Smooth muscle cell of the brain vasculature (primary cell): Measurements from ENCODE around the gene TUBGCP2.

Source experiments
- DNase-seq: peaks from one replicate; pipeline ENCODE4 v3.0.0-alpha.2; 2012; ENCODE audit warnings: low read depth, low spot score

The TUBGCP2 gene, protein sequence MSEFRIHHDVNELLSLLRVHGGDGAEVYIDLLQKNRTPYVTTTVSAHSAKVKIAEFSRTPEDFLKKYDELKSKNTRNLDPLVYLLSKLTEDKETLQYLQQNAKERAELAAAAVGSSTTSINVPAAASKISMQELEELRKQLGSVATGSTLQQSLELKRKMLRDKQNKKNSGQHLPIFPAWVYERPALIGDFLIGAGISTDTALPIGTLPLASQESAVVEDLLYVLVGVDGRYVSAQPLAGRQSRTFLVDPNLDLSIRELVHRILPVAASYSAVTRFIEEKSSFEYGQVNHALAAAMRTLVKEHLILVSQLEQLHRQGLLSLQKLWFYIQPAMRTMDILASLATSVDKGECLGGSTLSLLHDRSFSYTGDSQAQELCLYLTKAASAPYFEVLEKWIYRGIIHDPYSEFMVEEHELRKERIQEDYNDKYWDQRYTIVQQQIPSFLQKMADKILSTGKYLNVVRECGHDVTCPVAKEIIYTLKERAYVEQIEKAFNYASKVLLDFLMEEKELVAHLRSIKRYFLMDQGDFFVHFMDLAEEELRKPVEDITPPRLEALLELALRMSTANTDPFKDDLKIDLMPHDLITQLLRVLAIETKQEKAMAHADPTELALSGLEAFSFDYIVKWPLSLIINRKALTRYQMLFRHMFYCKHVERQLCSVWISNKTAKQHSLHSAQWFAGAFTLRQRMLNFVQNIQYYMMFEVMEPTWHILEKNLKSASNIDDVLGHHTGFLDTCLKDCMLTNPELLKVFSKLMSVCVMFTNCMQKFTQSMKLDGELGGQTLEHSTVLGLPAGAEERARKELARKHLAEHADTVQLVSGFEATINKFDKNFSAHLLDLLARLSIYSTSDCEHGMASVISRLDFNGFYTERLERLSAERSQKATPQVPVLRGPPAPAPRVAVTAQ

DNA sequence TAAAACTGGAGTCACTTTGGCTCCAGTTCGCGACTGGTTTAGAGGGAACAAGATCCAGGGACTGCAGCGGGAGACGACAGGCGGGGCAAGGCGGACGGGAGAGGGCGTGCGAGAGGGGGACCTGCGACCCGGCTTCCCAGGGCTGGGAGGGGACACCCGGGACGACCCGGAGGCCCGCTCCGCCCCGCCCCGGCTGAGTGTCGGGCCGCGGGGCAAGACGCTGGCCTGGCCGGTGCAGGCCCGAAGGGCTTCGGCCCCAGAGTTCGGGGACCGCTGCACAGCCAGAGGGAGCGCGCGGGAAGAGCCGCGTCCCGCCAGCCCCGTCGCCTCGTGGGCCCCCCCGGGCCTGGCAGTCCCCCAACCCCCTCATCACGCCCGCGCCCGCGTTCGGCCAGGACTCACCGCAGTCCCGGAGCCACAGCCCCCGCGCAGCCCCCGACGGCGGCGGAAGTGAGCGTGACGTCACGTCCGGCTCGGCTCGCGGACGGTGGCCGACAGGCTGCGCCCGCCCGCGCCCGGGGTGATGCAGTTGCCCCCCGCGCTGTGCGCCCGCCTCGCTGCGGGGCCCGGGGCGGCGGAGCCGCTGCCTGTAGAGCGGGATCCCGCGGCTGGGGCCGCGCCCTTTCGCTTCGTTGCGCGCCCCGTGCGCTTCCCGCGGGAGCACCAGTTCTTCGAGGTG, at the start of gene TUBGCP2, which contains the start of gene ZNF511:
TUBGCP2 (minus strand) TSS at position 452 of the 679 bp plus-strand sequence. CDS start 5,931 bp downstream, outside the sequence.
ZNF511 (plus strand) TSS at position 494 of the 679 bp plus-strand sequence; CDS start at position 524, 30 bp downstream.
- peak; percentile 51 for DNase-seq

DNA sequence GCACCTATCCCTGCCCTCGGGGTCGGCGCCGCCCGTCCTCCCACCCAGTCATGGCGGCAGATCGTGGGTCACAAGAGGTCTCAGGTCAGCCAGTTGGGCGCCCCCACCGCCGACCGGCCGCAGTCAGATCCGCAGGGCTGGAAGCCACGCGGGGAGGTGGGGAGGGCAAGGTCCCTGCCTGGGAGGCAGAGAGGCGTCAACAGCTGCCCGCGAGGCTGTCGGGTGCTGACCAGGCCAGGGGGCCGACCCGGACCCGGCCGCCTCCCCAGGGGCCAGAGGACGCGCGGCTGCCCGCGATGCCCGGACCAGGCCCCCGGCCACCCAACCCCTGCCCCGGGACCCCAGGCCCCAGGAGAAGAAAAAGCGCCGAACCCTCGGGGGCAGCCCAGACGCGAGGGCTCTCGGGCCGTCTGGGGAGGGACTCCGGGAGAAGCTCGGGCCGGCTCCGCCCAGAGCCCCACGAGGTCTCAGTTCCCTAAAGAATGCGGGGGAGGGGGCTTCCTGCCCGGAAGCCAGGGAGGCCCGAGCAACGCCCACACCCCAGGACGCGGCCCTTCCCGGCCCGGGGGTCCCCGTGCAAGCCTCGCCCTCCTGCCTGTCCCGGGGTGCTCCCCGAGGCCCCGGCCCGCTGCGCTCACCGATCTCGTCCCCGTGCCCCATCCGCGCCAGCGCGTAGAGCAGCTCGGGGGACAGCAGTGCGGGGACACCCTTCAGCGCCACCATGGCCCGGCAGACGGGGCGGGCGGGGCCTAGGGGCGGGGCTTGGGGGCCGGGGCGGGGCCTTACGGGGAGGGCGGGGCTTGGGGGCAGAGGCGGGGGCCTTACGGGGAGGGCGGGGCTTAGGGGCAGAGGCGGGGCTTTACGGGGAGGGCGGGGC, 48.9 kb upstream of the TUBGCP2 start, which contains the start of gene FUOM:
FUOM (minus strand) TSS at position 735 of the 877 bp plus-strand sequence; CDS start at position 723, 12 bp downstream.
- DNase-seq = no peak

DNA sequence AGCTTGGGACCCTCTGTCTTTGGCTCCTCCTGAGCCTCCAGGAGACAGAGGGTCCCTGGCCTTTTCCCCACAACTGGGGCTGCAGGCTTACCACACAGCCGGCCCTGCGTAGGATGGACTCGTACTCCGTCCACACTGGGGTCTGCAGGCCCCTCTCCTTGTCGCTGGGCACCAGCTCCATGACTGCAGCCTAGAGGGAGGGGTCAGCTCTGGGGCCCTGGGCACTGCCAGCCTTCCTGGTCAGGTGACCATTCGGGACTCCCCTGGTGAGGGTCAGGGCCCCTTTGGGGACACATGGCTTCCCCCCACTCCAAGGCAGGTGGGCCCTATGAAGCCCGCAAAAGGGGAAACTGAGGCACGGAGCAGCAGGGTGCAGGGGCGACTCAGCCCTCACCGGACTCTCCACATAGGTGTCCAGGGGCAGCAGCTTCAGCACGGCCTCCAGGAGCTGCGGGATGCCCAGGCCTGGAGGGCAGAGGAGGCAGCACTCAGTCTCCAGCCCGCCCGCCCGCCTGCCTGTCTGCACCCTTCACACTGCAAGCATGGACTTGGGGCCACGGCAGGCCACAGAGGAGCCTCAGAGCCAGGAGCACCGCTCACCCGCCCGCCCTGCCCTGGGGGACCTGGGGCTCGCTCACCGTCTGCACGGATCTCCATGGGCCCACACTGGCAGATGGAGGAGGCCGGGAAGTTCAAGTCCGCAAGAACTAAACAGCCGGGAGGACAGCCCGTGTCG, 48.0 kb upstream of the TUBGCP2 start:
- no peak for DNase-seq

DNA sequence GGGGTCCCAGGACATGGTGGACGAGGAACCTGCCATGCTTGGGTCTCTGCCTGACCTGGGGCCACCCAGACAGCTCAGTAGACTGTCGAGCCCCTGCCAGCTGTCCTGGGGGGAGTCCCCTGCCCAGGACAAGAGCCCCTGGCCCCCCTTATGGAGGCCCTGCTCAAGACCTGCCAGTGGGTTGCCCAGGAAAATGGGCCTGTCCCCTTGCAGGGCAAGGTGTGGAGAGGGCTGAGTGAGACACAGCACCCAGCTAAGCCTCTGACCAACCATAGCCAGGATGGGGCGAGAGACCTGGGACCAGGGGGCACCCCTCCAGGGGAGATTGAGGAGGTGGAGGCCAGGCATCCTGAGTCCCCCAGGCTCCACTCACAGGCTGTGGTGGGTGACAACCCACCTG, 47.3 kb upstream of the TUBGCP2 start:
- DNase-seq = no peak

DNA sequence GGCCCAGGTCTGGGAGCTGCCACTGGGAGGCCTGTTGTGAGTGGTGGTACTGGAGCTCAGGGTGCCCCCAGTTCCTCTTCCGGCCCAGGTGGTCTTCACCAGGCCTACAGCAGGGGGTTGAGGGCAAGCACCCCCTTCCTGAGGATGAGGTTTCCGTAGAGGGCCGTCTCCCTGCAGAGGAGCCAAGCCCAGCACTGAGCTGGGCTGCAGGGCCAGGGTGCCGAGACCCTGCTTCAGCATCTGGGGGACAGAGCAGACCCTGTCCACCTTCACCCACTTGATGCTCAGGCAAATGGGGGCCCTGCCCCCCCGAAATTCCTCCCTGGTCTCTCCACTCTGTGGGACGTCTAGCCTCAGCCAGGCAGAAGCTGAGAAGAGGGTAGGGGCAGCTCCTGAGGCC, 46.6 kb upstream of the TUBGCP2 start:
- no peak for DNase-seq

DNA sequence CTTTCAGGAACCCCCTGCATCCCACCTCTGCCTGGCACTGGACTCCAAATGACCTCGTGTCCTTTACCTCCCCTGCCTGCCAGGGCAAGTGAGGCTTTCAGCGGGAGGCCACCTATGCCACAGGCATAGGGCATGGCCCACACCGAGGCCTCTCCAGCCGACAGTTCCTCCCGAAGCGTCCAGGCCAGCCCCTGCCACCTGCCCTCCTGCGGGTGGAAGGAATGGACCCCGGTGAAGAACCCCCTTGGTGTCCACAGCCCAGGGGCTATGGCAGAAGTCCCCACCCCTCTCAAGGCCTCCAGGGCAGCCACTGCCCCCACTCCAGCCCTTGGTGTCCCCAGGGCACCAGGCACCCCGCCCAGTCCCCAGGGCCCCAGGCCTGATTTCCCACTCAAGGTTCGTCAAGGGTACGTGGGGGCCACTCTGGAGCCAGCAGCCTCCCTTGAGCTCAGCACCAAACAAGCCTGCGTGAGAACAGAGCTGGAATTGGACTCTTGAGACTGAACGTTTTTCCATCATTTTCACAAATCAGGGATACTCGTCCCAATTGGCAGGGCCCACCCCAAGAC, 46.1 kb upstream of the TUBGCP2 start:
- no peak for DNase-seq

DNA sequence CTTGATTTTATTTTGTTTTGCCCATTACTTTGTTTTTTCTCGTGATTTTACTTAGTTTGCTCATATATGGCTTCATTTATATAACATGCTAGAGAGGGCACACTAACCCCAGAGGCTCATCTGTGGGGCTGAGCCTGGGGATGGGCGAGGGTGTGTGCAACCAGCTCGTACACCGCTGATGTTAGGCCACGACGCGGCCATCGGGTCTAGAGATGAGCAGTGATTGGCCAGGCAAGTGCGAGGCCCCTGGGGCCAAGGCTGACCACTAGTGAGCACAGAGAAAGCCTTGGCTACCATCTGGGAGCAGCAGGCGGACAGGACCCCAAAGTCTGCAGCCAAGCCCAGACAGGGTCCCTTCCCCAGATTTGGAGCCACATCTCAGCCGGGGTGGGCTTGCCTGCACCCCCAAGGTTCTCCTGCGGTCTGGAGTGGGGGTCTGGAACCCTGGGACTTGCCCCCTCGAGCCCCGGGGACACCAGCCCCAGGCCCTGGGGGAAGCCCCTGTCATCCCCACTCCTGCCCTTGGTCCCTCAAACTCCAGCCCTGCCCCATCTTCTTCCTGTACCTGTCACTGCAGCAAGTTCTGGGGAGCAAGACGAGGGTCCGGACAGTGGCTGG, 45.4 kb upstream of the TUBGCP2 start:
- DNase-seq = no peak

DNA sequence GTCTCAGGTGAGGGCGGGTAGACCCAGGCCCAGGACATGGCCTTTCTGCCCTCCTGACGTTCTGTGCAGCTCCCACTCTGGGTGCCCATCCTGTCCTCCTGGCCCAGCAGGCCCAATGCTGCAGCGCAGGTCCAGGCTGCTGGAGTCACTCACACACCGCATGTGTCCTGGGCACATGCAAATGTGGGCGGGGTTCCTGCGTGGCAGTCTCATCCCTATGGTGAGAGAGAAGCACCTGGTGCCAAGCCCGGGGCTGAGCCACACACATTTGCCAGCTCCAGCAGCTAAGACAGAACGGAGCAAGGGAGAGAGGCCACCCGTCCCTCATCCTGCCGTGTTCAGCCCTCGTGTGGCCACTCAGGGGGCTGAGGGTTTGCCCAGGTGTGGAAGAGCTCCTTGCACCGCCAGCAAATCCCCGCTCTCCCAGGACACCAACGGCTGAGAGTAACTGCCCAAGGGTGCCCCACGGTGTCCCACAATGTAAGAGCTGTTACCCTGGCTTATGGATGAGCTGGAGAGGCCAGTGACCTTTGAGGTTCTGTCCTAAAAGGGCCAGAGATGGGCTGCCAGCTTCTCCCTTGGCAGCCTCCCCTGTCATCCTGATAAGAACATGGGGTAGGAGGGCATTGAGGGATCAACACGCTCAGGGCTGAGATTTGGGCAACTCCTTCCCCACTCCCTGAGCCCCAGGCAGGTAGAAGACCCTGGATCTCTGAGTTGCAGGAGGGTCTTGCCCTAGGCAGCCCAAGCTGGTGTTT, 44.7 kb upstream of the TUBGCP2 start:
- DNase-seq = no peak

DNA sequence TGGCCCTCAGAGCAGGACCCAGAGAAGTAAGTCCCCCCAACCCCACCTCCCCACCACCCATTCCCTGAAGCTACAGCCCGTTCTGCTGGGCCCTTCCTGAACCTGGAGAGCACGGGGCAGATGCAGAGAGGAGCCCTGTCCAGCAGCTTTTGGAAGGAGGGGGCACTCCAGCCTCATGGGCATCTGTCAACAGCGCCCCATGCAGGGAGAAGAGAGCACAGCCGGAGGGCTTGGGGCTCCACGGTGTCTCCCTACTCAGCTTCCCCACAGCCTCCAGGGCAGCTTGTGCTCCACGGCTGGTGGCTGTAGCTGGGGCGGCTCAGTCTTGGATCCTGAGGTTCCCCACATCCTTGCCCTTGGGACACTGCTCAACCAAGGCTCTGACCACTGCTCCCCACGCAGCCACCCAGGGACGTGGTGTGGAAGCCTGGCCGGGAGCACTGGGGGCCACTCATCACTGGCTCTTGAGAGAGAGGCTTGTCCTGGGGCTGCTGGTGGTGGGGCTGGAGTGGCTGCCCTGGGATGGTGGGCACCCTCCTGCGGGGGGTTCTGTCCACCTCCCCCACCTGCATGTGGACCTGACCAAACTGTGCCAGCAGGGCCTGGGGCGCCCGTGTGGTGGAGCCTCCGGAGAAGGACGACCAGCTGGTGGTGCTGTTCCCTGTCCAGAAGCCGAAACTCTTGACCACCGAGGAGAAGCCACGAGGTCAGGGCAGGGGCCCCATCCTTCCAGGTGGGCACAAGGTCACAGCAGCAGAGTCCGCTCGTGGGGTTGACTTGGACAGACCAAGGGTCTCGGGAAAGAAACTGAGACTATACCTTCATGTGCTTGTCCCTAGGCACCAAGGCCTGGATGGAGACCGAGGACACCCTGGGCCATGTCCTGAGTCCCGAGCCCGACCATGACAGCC, 43.0 kb upstream of the TUBGCP2 start:
- DNase-seq = no peak

DNA sequence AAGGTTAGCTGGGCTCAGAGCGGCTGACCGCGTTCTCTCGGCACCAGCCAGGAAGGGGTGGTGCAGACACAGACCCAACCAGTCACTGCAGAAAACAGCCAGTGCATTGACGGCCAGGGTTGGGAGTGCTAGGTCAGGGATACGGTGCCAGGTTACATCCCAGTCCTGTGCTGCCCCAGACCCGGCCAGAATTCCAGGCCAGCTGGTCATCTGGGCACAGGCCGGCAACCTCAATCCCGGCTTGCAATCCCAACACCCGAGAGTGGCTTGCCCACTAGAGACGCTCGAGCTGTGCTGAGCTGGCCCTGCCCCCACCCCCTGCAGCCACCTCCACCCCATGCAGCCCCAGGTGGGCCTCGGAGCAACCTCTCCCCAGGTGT, 42.3 kb upstream of the TUBGCP2 start:
- no peak for DNase-seq

DNA sequence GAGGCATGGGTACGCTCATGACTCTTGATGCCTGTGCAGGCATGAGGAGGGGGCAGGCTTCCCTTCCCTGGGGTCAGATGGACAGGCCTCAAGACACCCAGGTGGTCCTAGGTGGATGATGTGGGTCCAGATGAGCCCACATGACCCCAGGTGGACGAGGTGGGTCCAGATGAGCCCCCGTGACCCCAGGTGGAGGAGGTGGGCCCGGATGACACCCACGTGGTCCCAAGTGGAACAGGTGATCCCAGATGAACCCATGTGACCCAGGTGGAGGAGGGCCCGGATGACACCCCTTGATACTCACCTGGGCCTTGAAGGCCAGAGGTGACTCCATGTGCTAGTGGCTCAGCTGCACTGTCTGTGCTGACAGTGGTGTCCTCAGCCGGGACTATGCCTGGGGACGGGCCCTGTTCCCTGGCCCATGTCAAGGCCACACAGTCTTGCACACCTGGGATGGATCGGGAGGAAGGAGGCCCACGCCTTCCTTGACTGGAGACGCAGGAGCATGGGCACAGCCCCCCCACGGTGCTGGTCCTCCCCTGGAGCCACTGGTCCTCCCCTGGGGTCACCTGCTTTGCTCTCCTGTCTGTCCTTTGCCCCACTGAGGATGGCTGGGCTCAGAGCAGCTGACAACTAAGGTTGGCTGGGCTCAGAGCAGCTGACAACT, 41.7 kb upstream of the TUBGCP2 start:
- DNase-seq = no peak

DNA sequence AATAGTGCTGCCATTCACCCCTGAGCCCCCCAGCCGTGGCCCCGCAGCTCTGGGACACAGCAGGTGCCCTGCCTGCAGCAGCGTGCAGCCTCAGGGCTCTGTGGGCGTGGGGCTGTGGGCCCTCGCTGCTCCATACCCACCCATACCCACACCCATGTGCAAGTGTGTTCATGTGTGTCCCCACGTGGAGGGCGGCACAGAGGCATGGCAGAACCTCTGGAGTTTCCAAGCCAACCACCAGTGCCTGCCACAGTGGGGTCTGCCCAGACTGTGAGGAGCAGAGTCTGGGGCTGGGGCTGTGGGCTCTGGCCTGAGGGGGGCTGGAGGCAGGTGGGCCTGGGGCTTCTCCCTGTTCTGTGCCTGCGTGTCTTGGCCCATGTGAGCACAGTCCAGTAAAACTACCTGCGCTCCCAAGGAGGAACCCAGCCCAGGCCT, 40.9 kb upstream of the TUBGCP2 start:
- DNase-seq = no peak

DNA sequence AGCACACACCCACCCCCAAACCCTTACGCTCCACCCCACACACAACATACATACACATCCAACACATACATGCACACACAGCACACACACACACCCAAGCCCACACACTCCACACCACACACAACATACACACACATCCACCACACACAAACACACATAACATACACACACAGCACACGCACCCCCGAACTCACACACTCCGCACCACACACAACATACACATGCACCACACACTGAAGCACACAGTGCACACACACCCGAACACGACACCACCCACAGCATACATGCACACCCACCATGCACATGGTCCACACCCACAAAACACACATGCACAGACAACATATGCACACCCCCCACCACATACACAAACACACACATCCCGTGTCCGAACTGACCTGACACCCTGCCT, 40.5 kb upstream of the TUBGCP2 start:
- DNase-seq = no peak

DNA sequence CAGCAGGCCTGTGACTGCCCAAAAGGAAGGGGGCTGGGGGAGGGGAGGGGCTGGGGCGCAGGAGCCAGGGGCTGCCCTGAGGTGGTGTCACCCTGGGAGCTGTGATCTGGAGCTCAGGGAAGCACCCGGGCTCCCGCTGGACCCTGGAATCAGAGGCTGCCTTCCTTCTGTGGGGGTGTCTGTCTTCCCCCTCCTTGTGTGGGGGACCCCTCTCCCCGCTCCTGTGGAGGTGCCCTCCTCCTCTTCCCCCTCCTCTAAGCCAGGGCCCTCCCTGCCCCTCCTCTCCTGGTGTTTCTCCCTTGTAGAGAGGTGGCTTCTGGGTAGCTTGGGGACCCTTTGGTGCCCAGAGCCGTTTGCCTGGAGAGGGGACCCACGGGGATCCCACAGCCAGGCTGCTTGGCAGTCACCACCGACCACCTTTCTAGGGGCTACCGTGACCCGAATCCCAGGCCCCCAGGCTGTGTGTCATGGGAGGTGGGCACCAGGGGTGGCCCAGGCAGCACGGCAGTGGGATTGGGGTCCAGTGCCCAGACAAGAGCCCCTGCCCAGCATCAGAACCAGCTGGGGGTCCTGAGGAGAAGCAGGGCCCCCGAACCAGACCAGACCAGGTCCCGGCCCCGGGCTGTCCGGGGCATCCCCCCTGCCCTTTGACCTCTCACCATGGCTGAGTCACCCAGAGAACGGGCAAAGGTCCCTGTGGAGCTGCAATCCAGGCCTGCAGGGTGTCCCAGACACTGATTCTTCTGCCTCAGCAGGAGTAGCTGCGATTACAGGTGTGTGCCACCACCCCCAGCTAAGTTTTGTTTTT, 39.2 kb upstream of the TUBGCP2 start:
- no peak for DNase-seq

DNA sequence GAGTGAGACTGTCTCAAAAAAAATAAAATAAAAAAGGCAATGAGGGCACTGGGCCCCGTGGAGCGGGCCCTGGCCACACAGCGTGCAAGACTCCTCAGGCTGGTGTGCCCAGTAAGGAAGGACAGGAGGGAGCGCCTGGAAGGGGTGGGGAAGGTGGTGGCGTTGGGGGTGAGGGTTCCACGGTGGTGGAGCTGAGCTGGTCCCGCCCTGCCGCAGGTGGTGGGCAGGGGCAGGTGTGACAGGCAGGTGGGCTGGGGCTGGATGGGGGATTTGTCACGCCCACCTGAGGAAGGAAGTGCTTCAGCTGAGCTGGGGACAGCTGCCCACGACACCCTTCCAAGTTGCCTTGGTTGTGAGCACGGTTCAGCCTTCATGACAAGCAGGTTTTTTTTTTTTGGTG, 37.7 kb upstream of the TUBGCP2 start:
- no peak for DNase-seq

DNA sequence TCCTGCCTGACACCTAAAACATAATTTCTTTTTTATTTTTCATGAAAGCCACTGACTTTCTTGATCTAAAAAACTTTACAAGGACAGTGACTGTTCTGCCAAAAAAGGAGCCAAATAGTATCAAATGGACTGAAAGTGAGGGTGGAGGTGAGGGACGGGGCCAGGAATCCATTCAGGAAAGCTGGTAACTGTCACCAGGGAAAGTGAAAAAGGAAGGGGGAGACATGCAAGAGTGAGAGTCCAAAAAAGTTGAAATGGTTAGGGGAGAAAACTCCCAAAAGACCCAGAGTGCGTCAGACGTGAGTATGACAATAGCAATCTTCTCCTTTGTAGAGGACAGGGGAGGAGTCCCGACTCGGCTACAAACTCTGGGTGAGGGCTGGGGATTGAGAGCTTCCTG, 35.6 kb upstream of the TUBGCP2 start:
- DNase-seq = no peak
